HepG2 (cell line): ENCODE data around the gene ZNF747. TPM values are rescaled to one million over a fixed set of nuclear protein-coding genes. Genes with fewer than 3 reads are reported as not detected.

Experiments used
- ASH2L ChIP-seq: fragments of 300-600, 200-600 bp; sonication (generic); IDR thresholded peaks from 2 replicates; pipeline ENCODE4 v1.7.0; 2017; ENCODE audit warnings: low read depth, mild to moderate bottlenecking, moderate library complexity, mixed read lengths, low read length; ENCODE audit not compliant: insufficient read length
- BCL6 ChIP-seq: IDR thresholded peaks from 2 replicates; pipeline ENCODE4 v1.6.1; 2016; ENCODE audit warnings: missing genetic modification reagents, missing compliant biosample characterization
- ISX ChIP-seq: sonication (generic); formaldehyde crosslinking; conservative IDR thresholded peaks from 2 replicates; pipeline ENCODE4 v1.5.0; 2020; ENCODE audit warnings: missing genetic modification reagents
- SMAD1 ChIP-seq: sonication (generic); formaldehyde crosslinking; IDR thresholded peaks from 2 replicates; pipeline ENCODE4 v1.4.0; 2020; ENCODE audit warnings: missing genetic modification reagents, low read depth, mild to moderate bottlenecking, borderline replicate concordance
- SMARCC2 ChIP-seq: fragments of 450-650 bp; IDR thresholded peaks from 2 replicates; pipeline ENCODE4 v1.6.1; 2017; ENCODE audit warnings: antibody characterized with exemption, mild to moderate bottlenecking
- SPEN ChIP-seq: sonication (generic); formaldehyde crosslinking; IDR thresholded peaks from 2 replicates; pipeline ENCODE4 v1.5.1; 2020; ENCODE audit warnings: low read depth, mild to moderate bottlenecking, missing genetic modification reagents
- TBP ChIP-seq: sonication (generic); formaldehyde crosslinking; IDR thresholded peaks from 2 replicates; pipeline ENCODE4 v1.5.0; 2020; ENCODE audit warnings: missing genetic modification reagents
- ZEB1 ChIP-seq: IDR thresholded peaks from 2 replicates; pipeline ENCODE4 v1.6.1; 2012; ENCODE audit warnings: mild to moderate bottlenecking, low read depth, inconsistent platforms; ENCODE audit not compliant: insufficient replicate concordance
- ZFP1 ChIP-seq: IDR thresholded peaks from 2 replicates; pipeline ENCODE4 v1.6.1; 2016
- ZFP36L1 ChIP-seq: sonication (generic); formaldehyde crosslinking; IDR thresholded peaks from 2 replicates; pipeline ENCODE4 v1.8.0; 2022; ENCODE audit warnings: mild to moderate bottlenecking, missing genetic modification reagents, moderate library complexity
- ZKSCAN5 ChIP-seq: sonication (generic); formaldehyde crosslinking; IDR thresholded peaks from 2 replicates; pipeline ENCODE4 v1.5.1; 2020; ENCODE audit warnings: mild to moderate bottlenecking, missing genetic modification reagents
- ZNF20 ChIP-seq: sonication (generic); formaldehyde crosslinking; IDR thresholded peaks from 2 replicates; pipeline ENCODE4 v1.4.0; 2020; ENCODE audit warnings: mild to moderate bottlenecking, moderate library complexity, missing genetic modification reagents
- ZSCAN25 ChIP-seq: sonication (generic); formaldehyde crosslinking; IDR thresholded peaks from 2 replicates; pipeline ENCODE4 v1.8.0; 2022; ENCODE audit warnings: mild to moderate bottlenecking, missing genetic modification reagents
- polyA plus RNA-seq, 8 experiments: library from polyadenylated mRNA; depleted of rRNA in 3 of 8; stranded (reverse) in 7 of 8; unstranded in 1 of 8; fragments of >200 nt; fragmentation: Illumina TruSeq in 4 of 8; extraction: Trizol in 4 of 8; gene quantifications; 2 replicates each; pipeline versions ENCODE4 v1.2.1 to v1.2.3, GENCODE V29; 2011 to 2016; ENCODE audit warnings: low read depth in 4 of 8, missing spikeins in 1 of 8, mixed read lengths in 1 of 8; ENCODE audit not compliant: insufficient read depth in 1 of 8
- total RNA-seq, 5 experiments: library from RNA; depleted of rRNA; stranded (reverse); fragments of >200 nt; fragmentation: Illumina TruSeq; extraction: Trizol; gene quantifications; 2 replicates each; pipeline ENCODE4 v1.2.3, GENCODE V29; 2016; ENCODE audit warnings: low read depth in 1 of 5
- TF ChIP-seq, protein P1 (sequence below): conservative IDR thresholded peaks from 2 replicates; pipeline ENCODE4 v1.6.1; 2018; ENCODE audit warnings: missing genetic modification reagents
- TF ChIP-seq, protein P2 (sequence below): sonication (generic); formaldehyde crosslinking; IDR thresholded peaks from 2 replicates; pipeline ENCODE4 v1.4.0; 2020; ENCODE audit warnings: missing genetic modification reagents
- TF ChIP-seq, protein P3 (sequence below): sonication (generic); formaldehyde crosslinking; IDR thresholded peaks from 2 replicates; pipeline ENCODE4 v1.4.0; 2020; ENCODE audit warnings: missing genetic modification reagents
- TF ChIP-seq, protein P4 (sequence below): sonication (generic); formaldehyde crosslinking; IDR thresholded peaks from 2 replicates; pipeline ENCODE4 v1.5.0; 2020; ENCODE audit warnings: mild to moderate bottlenecking, missing genetic modification reagents, borderline replicate concordance
- TF ChIP-seq, protein P5 (sequence below): IDR thresholded peaks from 2 replicates; pipeline ENCODE4 v1.6.1; 2016; ENCODE audit warnings: low read depth, borderline replicate concordance

ZNF747 gene
- total and polyA plus RNA-seq, 2 of the 13 experiments (the other 11 are each of a cell fraction or from before 2014, with no cell fraction given), result 7.2 to 10.2 TPM

DNA sequence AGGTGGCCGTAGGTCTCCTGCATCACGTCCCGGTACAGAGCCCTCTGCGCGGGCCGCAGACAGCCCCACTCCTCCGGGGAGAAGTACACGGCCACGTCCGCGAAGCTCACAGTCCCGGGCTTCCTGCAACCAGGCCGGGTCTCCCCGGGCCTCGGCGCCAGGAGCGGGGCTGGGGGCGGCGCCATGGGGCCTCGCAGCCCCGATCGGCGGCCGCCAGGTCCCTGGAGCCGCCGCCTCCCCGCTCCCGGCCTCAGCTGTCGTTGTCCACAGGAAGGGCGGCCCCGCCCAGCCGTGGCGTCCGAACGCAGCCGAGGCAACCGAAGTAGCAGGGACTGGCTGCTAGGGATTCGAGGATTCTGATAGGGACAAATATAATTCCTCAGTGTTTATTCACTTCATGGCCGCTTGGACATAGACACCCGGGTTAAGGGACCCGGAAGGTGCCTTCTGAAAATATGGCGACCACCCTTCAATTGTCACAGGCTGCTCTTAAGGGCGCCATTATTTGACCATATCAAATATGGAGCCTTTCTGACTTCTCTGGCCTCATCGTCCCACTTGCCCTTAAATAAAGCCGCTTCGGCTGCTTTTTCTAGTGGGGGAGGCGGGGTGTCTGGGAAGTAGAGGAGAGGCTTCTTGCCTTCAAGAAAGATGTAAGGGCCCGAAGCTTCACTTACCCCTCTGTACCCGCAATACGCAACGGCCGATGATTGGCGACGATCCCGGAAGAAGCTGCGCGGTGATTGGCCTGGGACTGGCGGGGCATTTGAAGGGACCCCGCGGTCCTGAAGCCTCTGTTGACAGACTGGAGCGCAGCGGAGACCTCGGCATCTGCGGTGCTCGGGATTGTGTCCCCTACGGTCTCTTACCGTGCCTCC, 37.0 kb upstream of the ZNF747 start, which contains the start of gene ZNF688 (continued):
- no peak; the same call in 1 of the 2 replicates for TF ChIP-seq ZKSCAN5
- TF ChIP-seq, protein P1, sequence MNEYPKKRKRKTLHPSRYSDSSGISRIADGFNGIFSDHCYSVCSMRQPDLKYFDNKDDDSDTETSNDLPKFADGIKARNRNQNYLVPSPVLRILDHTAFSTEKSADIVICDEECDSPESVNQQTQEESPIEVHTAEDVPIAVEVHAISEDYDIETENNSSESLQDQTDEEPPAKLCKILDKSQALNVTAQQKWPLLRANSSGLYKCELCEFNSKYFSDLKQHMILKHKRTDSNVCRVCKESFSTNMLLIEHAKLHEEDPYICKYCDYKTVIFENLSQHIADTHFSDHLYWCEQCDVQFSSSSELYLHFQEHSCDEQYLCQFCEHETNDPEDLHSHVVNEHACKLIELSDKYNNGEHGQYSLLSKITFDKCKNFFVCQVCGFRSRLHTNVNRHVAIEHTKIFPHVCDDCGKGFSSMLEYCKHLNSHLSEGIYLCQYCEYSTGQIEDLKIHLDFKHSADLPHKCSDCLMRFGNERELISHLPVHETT (CRISPR knock-in tag), result peak; percentile 33; the same call in 1 of the 2 replicates
- TF ChIP-seq TBP (CRISPR knock-in tag), result no peak
- peak; percentile 52; the same call in 1 of the 2 replicates for TF ChIP-seq ZFP1 (CRISPR knock-in tag)
- TF ChIP-seq, protein P2, sequence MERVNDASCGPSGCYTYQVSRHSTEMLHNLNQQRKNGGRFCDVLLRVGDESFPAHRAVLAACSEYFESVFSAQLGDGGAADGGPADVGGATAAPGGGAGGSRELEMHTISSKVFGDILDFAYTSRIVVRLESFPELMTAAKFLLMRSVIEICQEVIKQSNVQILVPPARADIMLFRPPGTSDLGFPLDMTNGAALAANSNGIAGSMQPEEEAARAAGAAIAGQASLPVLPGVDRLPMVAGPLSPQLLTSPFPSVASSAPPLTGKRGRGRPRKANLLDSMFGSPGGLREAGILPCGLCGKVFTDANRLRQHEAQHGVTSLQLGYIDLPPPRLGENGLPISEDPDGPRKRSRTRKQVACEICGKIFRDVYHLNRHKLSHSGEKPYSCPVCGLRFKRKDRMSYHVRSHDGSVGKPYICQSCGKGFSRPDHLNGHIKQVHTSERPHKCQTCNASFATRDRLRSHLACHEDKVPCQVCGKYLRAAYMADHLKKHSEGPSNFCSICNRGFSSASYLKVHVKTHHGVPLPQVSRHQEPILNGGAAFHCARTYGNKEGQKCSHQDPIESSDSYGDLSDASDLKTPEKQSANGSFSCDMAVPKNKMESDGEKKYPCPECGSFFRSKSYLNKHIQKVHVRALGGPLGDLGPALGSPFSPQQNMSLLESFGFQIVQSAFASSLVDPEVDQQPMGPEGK (CRISPR knock-in tag), result peak; percentile 47; the same call in 1 of the 2 replicates
- TF ChIP-seq ZFP36L1 (CRISPR knock-in tag), result no peak
- 0 out of 2 replicates have a peak, but pooled peaks have one; percentile 5 for TF ChIP-seq BCL6 (CRISPR knock-in tag)
- TF ChIP-seq, protein P3, sequence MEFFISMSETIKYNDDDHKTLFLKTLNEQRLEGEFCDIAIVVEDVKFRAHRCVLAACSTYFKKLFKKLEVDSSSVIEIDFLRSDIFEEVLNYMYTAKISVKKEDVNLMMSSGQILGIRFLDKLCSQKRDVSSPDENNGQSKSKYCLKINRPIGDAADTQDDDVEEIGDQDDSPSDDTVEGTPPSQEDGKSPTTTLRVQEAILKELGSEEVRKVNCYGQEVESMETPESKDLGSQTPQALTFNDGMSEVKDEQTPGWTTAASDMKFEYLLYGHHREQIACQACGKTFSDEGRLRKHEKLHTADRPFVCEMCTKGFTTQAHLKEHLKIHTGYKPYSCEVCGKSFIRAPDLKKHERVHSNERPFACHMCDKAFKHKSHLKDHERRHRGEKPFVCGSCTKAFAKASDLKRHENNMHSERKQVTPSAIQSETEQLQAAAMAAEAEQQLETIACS (CRISPR knock-in tag), result no peak
- TF ChIP-seq ZNF20 (CRISPR knock-in tag), result no peak
- peak; percentile 54; the same call in 1 of the 2 replicates for TF ChIP-seq ZSCAN25 (CRISPR knock-in tag)
- no peak for TF ChIP-seq SMARCC2
- TF ChIP-seq, protein P4, sequence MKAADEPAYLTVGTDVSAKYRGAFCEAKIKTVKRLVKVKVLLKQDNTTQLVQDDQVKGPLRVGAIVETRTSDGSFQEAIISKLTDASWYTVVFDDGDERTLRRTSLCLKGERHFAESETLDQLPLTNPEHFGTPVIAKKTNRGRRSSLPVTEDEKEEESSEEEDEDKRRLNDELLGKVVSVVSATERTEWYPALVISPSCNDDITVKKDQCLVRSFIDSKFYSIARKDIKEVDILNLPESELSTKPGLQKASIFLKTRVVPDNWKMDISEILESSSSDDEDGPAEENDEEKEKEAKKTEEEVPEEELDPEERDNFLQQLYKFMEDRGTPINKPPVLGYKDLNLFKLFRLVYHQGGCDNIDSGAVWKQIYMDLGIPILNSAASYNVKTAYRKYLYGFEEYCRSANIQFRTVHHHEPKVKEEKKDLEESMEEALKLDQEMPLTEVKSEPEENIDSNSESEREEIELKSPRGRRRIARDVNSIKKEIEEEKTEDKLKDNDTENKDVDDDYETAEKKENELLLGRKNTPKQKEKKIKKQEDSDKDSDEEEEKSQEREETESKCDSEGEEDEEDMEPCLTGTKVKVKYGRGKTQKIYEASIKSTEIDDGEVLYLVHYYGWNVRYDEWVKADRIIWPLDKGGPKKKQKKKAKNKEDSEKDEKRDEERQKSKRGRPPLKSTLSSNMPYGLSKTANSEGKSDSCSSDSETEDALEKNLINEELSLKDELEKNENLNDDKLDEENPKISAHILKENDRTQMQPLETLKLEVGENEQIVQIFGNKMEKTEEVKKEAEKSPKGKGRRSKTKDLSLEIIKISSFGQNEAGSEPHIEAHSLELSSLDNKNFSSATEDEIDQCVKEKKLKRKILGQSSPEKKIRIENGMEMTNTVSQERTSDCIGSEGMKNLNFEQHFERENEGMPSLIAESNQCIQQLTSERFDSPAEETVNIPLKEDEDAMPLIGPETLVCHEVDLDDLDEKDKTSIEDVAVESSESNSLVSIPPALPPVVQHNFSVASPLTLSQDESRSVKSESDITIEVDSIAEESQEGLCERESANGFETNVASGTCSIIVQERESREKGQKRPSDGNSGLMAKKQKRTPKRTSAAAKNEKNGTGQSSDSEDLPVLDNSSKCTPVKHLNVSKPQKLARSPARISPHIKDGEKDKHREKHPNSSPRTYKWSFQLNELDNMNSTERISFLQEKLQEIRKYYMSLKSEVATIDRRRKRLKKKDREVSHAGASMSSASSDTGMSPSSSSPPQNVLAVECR (CRISPR knock-in tag), result peak; percentile 99
- peak; percentile 90 for TF ChIP-seq ASH2L
- TF ChIP-seq, protein P5, sequence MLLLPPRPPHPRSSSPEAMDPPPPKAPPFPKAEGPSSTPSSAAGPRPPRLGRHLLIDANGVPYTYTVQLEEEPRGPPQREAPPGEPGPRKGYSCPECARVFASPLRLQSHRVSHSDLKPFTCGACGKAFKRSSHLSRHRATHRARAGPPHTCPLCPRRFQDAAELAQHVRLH (CRISPR knock-in tag), result peak; percentile 24; the same call in 1 of the 2 replicates
- peak; percentile 33 for TF ChIP-seq ZEB1
- TF ChIP-seq SPEN (CRISPR knock-in tag), result peak; percentile 26
- no peak for TF ChIP-seq SMAD1 (CRISPR knock-in tag)
- no peak for TF ChIP-seq ISX
